Stimulated activated CD8-positive, alpha-beta memory T cell treated with anti-CD3 and anti-CD28 coated beads, Interleukin-15, amount 100 ng/mL, for 4 hours (primary cell): ENCODE measurements around the gene NKIRAS1.
"Not testable (repeated sequence)": the region's sequence is repeated elsewhere in the genome, so short reads cannot be mapped to it uniquely, and the experiment has no call there.

Experiments used
- DNase-seq, 2 donors: peaks; one replicate each; pipeline ENCODE4 v3.0.0-alpha.2; 2020; ENCODE audit warnings: low read depth in 2 of 2

Gene NKIRAS1

DNA sequence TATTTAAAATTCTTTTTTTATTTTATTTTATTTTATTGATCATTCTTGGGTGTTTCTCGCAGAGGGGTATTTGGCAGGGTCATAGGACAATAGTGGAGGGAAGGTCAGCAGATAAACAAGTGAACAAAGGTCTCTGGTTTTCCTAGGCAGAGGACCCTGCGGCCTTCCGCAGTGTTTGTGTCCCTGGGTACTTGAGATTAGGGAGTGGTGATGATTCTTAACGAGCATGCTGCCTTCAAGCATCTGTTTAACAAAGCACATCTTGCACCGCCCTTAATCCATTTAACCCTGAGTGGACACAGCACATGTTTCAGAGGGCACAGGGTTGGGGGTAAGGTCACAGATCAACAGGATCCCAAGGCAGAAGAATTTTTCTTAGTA lies 46.1 kb downstream of the NKIRAS1 start:
- DNase-seq = not testable (repeated sequence)

DNA sequence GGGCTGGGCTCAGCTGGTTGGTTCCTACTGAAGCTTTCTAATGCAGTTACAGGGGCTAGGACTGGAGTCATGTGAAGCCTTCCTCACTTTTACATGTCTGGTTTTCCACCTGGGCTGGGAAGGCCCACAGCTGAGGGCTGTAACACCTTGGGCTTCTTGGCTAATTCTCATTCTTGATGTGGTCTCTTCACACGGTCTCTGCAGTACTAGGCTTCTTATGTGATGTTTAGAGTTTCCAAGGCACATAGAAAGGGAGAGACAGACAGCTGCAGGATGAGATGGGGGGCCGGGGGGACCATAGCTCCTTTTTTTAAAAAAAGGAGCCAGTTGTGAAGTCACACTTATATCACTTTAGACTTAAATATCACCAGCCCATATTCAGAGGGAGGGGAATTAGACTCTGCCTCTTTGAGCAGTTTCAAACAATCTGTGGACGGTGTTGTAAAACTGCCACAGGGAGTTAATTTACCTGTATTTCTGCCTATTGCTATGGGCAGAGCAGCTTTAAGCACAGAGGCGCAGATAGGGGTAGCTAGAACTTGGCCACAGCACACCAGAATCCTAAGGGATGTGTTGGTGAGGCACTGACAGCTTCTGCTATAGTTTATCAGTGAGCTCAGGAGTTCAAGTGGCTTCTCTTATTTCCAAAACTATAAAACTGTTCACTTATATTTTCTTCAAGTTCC lies 46.7 kb downstream of the NKIRAS1 start:
- DNase-seq = no peak

GRCh38 chr3:23867838-23868237 lies 49.0 kb downstream of the NKIRAS1 start:
- no peak for DNase-seq

DNA sequence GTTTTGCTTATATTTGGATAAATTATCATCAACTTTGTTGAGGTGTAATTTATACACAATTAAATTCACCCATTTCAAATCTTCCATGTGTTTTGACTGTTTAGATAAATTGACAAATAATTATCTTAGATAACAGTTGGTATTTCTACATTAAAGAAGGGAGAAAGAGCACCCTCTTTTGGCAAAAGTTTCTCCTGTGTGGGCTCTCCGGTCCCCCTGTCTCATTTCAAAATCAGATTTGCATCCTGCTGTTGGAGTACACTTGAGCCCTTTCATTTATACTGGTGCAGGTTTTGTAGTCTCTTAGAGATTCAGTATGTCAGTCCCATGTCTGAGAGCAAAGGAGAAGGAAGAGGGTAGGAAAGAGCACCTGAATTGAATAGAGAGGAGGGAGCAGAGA lies 49.4 kb downstream of the NKIRAS1 start:
- no peak for DNase-seq

DNA sequence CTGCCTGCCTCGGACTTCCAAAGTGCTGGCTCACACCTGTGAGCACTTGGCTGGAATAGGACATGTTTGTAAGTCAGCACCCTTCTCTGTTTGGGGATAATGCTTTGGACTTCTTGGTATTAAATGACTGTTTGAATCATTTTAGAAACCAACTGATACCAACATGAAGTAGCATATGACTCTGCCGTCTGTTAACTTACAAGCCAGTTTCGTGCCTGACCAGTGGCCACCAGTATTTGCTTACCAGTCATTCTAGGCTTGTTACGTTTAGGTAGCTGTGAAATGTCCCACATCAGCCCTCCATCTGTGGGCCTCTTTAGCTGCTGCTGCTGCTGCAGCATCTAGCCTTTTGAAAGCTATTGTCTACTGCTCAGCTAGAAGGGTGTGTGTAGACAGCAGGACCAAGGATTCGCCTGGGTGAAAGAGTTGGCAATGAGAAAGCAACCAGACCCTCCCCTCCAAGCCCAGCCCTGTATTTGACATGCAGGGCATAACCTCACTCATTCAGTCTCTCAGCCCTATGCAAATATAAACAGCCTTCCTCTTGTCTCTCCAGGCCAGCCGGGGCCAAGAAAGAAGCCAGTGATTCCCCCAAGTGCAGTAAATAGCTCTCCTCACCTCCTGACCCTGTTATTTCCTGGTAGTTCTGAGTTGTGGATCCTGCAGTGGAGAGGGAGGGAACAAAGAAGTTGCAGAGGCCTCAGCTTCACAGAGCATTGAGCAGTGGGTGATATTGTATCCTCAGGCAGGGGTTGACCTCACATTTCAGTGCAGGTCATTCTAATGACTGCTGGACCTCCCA lies 51.0 kb downstream of the NKIRAS1 start:
- no peak for DNase-seq

- no peak for DNase-seq
Observed at GRCh38 chr3:23864931-23865330, 51.9 kb downstream of the NKIRAS1 start.

- no peak for DNase-seq
Observed at GRCh38 chr3:23863060-23863459, 53.7 kb downstream of the NKIRAS1 start.

- DNase-seq = no peak
Observed at GRCh38 chr3:23861689-23862088, 55.1 kb downstream of the NKIRAS1 start.

GRCh38 chr3:23859839-23860382 lies 56.9 kb downstream of the NKIRAS1 start:
- no peak for DNase-seq

GRCh38 chr3:23859012-23859743 lies 57.6 kb downstream of the NKIRAS1 start:
- no peak for DNase-seq

GRCh38 chr3:23856286-23856685 lies 60.5 kb downstream of the NKIRAS1 start:
- DNase-seq = no peak

- not testable (repeated sequence) for DNase-seq
Observed at GRCh38 chr3:23849462-23849861, 67.3 kb downstream of the NKIRAS1 start.

GRCh38 chr3:23845326-23846216 lies 71.2 kb downstream of the NKIRAS1 start:
- no peak for DNase-seq

GRCh38 chr3:23843869-23844268 lies 72.9 kb downstream of the NKIRAS1 start:
- DNase-seq = no peak
